Forelimb muscle (tissue), 1 donor: ENCODE results near the gene RANBP1. TPM values are rescaled to one million over a fixed set of nuclear protein-coding genes. Genes with fewer than 3 reads are reported as not detected.
A peak's percentile ranks its signal among the peaks of the same experiment; 100 is the strongest.

Source experiments
- DNase-seq: peaks from one replicate; pipeline ENCODE4 v3.0.0-alpha.2; 2013; ENCODE audit warnings: low read depth
- polyA plus RNA-seq: library from polyadenylated mRNA; unstranded; fragments of 120-200 nt; gene quantifications from one replicate; pipeline ENCODE4 v1.2.1, GENCODE V29; 2013; ENCODE audit not compliant: insufficient read length

RANBP1 gene
- polyA plus RNA-seq, 1 donor, result 91.1 TPM

DNA sequence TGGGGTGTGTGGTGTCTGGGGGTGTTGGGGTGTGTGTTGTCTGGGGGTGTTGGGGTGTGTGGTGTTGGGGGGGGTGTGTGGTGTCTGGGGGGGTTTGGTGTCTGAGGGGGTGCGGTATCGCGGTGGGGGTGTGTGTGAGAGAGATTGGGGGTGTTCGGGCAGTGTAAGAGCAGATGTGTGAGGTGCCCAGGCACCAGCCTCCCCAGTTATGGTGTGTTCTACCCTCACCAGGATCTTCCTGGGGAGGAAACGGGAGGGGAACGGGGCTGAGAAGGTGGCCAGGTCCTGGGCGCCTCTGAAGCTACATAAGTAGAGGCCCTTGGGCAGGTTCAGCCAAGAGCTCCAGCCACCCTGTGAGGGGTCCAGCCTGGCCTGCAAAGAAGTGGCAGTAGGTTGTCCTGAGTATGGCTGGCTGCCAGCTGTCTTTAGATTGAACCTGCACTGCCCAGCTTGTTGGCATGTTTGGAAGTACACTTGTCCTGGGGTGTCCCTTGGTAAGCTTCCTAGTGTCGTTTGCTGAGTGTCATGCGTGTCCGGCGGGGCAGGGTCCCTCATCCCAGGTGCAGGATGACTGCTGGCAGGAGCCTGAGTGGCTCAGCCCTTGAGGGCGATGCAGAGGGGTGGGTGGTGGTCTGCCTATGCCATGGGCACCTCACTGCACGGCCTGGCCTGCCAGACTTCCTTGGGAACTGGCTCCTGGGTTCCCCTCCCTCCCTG, 7.6 kb downstream of the RANBP1 start:
- no peak for DNase-seq

- no peak for DNase-seq
Observed at GRCh38 chr22:20124083-20124787, 8.3 kb downstream of the RANBP1 start.

DNA sequence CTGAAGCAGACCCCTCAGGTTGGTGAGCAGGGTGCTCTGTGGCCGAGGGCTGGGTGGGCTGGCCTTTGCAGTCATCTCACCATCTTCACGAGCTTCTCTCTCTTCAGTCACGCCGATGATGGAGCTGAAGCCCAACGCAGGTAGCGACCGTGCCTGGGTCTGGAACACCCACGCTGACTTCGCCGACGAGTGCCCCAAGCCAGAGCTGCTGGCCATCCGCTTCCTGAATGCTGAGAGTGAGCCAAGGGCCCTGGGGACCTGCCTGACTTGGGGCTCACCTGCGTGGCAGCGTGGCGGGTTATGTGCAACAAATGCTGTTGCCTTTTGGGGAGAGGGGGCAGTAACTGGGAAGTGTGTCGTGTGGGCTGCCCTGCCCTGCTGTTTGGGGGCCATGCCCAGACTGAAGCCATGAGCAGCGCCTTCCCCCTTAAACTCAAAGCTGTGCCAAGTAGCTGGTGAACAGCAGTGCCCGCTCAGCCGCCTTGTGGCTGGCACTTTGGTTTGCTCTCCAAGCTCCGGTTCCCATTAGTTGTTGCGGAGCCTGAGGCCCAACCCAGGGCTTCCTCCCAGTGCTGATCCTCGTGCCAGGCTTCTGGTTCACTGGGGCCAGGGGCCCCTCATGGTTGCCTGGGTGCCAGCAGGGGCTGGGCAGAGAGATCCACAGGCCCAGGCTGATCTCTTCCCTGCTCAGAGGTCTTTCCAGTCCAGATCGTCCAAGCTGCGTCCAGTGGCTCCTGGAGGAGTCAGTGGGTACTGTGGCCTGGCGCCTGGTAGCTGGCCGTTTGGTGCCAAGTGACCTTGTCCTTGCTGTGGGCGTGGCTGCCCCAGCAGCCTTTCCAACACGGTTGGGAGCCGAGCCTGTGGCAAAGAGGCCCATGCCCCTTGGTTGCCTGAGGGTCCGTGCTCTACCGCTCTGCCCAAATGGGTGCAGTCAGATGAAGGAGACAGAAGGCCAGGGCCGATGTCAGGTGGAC, 9.6 kb downstream of the RANBP1 start:
- no peak for DNase-seq

DNA sequence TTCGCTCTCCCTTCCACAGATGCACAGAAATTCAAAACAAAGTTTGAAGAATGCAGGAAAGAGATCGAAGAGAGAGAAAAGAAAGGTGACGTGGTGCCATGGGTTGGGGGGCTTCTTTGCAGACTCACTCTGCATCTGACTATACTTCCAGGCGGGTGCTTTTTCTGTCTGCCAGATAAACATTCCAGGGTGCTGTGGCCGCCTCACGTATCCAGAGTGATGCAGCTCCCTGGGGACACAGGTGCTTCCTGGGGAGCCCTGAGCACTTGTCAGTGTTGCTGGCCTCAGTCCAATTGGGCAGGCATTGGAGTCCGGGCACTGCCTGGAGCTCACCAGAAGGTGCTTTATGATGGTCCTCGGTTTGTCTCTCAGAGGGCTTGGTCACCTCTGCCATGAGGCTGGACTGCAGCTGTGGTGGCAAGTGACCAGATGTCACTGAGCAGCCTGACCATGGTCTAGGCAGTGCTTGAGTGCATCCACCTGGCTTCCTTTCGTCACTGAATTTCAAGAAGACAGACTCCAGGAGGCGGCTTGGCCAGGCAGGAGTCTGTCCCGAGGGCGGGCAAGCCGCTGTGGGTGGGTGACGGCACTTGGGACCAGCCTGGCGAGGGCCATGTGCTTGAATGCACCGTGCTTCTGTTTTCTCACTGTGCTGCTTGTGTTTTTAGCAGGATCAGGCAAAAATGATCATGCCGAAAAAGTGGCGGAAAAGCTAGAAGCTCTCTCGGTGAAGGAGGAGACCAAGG, 10.6 kb downstream of the RANBP1 start:
- no peak for DNase-seq

- no peak for DNase-seq
Observed at GRCh38 chr22:20127318-20127868, 11.5 kb downstream of the RANBP1 start.

DNA sequence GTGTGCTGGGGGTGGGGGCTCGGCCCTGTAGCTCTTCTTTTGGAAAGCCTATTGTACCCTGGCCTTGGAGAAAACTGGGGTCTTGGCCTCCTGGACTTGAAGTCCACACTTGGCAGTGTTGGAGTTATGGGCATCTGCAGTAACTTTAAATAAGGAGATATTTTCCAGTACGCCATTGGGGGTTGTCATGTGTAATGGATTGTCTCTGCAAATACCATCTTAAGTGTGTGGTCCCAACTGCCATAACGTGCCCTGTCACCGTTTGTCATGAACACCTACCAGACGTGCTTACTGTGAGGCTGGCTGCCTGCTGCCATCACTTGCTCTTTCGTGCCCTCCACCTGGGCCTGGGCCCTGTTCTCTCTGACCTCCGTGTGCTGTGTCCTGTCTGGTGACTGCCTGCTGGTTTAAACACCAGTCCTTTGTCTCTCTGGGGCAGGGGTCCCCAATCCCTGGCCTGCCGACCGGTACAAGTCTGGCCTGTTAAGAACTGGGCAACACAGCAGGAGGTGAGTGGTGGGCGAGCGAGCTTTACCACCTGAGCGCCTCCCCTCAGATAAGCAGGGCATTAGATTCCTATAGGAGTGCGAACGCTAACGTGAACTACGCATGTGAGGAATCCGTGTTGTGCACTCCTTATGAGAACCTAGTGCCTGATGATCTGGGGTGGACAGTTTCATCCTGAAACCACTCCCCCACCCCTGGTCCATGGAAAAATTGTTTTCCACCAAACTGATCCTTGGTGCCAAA, 12.1 kb downstream of the RANBP1 start:
- no peak for DNase-seq

DNA sequence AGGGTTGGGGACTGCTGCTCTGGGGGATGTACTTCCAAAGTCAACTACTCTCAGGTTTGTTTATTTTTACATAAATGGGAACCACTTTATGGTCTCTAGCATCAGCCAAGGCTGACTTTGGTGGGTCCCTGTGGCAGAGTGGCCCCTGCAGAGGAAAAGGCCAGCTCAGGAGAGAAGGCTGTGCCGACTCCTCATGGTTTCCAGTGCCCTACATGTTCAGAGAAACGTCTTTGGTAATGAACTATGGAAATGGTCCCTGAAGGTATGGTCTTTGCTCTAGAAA, 12.7 kb downstream of the RANBP1 start:
- DNase-seq, result no peak

GRCh38 chr22:20128902-20129746, 13.2 kb downstream of the RANBP1 start:
- DNase-seq, result no peak

DNA sequence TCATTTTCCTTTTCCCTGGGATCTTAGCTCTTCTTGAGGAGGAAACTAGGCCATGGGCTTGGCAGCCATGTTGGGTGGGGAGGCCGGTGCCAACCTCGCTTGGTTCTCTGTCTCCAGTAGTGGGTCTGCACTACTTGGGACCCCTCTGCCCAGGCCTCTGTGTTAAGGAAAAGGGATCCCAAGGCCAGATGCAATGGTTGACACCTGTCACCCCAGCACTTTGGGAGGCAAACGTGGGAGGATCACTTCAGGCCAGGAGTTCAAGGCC, 13.8 kb downstream of the RANBP1 start:
- no peak for DNase-seq

DNA sequence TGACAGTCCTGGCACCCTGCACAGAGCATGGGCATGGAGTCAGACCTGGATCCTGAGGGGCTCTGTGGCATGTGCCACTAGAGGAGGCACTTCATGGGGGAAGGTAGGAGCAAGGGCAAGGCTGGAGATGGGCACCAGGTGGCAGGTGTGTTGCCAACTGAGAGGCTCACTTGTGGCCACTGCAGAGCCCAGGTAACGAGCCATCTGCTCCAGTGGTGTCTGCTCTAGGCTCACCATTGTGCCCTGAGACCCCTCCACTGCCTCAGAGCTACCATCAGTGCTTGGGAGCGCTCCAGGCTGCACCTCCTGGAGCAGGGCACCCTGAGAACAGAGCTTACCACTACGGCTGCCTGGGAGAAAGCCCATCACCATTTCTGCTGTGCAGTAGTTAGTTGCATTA, 14.4 kb downstream of the RANBP1 start:
- no peak for DNase-seq

DNA sequence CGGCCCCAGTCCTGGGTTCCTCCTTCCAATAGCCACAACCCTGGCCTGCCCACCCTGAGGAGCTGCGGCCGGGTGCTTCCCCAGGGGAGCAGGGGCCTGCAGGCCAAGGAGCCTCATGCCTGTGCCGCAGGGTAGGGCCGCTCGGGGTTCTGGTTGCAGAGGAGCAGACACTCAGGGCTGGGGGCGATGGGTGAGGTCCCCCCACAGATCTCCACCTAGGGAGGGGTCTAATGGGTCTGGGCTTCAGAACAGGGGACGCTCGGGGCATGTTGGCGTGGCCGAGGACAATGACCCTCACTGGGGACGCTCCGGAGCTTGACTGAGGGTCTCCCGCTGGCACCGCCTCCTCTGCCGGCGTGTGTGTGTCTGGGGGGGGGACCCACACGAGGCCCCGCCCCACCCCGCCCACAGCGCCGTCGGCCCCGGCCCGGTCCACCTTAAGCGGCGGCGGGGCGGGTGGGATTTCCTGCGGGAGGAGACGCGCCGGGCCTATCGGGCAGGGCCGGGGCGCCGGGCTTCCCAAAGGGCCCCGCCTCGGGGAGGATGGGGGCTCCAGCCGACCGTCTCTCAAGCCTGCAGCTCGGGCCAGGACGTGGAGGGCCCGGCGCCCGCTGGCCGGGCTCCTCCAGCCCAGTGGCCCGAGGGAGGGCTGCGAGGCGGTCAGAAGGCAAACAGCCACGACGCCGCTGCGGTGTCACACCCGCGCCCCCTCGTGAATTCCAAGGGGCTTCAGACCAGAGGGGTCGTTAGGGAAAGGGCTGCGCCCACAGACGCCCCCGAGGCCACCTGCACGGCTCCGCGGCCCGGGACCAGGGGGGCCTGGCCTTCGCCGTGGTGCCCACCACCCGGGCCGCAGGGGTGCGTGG, 15.1 kb downstream of the RANBP1 start:
- DNase-seq, result peak; percentile 35

DNA sequence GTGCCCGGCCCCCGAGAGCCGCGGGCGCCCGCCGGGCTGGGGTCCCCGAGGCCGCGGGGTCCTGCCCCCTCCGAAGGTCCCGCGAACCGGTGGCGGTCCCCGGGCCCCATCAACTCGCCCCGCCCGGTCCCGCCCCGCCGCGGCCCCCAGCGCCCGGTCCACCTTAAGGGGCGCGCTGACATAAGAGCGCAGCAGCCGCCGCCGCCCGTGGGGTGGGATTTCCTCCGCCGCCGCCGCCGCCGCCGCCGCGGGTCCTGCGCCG, 15.6 kb downstream of the RANBP1 start, which contains the start of gene ZDHHC8:
Gene ZDHHC8 (plus strand): TSS at position 208 of the 262 bp plus-strand sequence. CDS start 144 bp downstream, outside the sequence.
- no peak for DNase-seq

GRCh38 chr22:20131859-20132685, 16.2 kb downstream of the RANBP1 start:
- DNase-seq, result no peak

DNA sequence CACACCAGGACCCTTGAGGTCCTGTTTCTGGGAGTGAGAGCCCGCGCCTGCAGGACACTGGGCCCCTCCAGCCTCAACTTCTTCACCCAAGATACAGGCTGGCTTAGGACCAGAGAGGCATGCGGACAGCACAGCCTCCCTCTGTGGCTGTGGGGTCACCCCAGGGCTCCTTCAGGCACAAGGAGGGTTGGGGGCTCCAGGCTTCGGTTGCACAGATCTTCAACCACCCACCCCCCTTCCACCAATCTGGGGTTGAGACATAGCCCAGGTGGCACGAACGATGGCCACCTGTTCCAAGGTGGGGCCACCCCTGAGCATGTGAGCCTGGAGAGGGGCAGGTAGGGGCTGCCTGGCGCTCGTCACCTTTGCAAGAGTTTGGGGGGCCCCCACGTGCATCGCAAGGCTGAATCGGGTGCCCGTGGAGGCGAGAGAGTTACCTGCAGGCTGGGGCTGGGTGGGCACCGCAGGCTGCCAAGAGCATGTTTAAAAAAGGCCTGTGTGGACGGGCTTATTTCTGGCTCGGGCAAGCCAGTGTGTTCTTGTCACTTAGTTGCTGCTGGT, 16.9 kb downstream of the RANBP1 start:
- DNase-seq, result no peak

GRCh38 chr22:20133930-20134549, 18.1 kb downstream of the RANBP1 start:
- DNase-seq, result no peak

- no peak for DNase-seq
Observed at GRCh38 chr22:20135265-20135664, 19.4 kb downstream of the RANBP1 start.

- DNase-seq, result no peak
Observed at GRCh38 chr22:20135806-20136602, 20.1 kb downstream of the RANBP1 start.
